Mesothelial cell of epicardium (in vitro differentiated cells): ENCODE data around the gene TMSB4X. TPM values are rescaled to one million over a fixed set of nuclear protein-coding genes. Genes with fewer than 3 reads are reported as not detected.

ENCODE experiments used
- DNase-seq, 2 experiments: peaks; one replicate each; pipeline ENCODE4 v3.0.0; 2021; ENCODE audit warnings: low spot score in 2 of 2; ENCODE audit not compliant: unreplicated experiment in 2 of 2
- H3K27ac Mint-ChIP-seq: 2 replicates; pipeline ENCODE4 v1.8.0; 2021; ENCODE audit warnings: mixed read lengths
- H3K27me3 Mint-ChIP-seq: 2 replicates; pipeline ENCODE4 v1.8.0; 2021; ENCODE audit warnings: low read depth, mixed read lengths
- H3K36me3 Mint-ChIP-seq: 2 replicates; pipeline ENCODE4 v1.8.0; 2021; ENCODE audit warnings: mixed read lengths
- H3K4me1 Mint-ChIP-seq: 2 replicates; pipeline ENCODE4 v1.8.0; 2021; ENCODE audit warnings: mixed read lengths
- H3K4me3 Mint-ChIP-seq: 2 replicates; pipeline ENCODE4 v1.8.0; 2021; ENCODE audit warnings: mild to moderate bottlenecking, moderate library complexity, mixed read lengths
- H3K9me3 Mint-ChIP-seq: 2 replicates; pipeline ENCODE4 v1.8.0; 2021; ENCODE audit warnings: mixed read lengths
- total RNA-seq: library from RNA; stranded (reverse); gene quantifications from 3 replicates; pipeline ENCODE4 v1.2.1, GENCODE V29; 2021
- TF ChIP-seq, protein P1 (sequence below): fragments of 200-600 bp; sonication (generic); IDR thresholded peaks from one replicate; pipeline ENCODE4 v1.5.0; 2021; ENCODE audit warnings: antibody characterized with exemption; ENCODE audit not compliant: unreplicated experiment

TMSB4X gene
- total RNA-seq, 1 donor from 2014 or later, result 2,121 TPM

- Mint-ChIP-seq H3K4me1 (peaks cover 48% of the 10 kb centered on the region), H3K27ac (peak overlapping the region; percentile 92), H3K4me3 (no peak overlapping the region), H3K9me3 (peaks cover 7% of the 10 kb centered on the region), H3K36me3 (no peaks in the 10 kb centered on the region), H3K27me3 (no peaks in the 10 kb centered on the region)
- no peak for DNase-seq
- TF ChIP-seq, protein P1, sequence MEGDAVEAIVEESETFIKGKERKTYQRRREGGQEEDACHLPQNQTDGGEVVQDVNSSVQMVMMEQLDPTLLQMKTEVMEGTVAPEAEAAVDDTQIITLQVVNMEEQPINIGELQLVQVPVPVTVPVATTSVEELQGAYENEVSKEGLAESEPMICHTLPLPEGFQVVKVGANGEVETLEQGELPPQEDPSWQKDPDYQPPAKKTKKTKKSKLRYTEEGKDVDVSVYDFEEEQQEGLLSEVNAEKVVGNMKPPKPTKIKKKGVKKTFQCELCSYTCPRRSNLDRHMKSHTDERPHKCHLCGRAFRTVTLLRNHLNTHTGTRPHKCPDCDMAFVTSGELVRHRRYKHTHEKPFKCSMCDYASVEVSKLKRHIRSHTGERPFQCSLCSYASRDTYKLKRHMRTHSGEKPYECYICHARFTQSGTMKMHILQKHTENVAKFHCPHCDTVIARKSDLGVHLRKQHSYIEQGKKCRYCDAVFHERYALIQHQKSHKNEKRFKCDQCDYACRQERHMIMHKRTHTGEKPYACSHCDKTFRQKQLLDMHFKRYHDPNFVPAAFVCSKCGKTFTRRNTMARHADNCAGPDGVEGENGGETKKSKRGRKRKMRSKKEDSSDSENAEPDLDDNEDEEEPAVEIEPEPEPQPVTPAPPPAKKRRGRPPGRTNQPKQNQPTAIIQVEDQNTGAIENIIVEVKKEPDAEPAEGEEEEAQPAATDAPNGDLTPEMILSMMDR, result no peak
These were observed 27.2 kb upstream of the TMSB4X start for GRCh38 chrX:12947545-12948235.

DNA sequence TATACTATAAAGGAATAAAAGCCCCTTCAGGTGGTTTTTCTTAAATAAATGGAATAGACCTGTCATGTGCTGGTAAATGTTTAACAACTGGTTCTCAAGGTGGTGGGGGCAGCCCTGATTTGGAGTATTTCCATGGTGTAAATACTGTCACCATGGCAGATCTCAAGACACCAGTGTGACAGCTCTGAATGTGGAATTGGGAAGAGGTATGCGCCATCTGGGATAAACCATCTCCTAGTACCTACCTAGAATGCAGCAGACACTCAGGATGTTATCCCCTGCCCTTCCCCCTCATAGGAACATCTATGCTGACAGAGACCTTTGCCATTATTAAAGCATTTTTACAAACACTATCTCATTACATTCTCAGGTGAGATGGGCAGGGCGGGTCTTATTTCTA is 26.4 kb upstream of the TMSB4X start:
- TF ChIP-seq, protein P1, result no peak
- Mint-ChIP-seq H3K27ac (peak overlapping the region; percentile 50), H3K36me3 (no peaks in the 10 kb centered on the region), H3K4me3 (no peak overlapping the region), H3K9me3 (peaks cover 4% of the 10 kb centered on the region), H3K27me3 (no peaks in the 10 kb centered on the region), H3K4me1 (peaks cover 48% of the 10 kb centered on the region)
- no peak for DNase-seq

DNA sequence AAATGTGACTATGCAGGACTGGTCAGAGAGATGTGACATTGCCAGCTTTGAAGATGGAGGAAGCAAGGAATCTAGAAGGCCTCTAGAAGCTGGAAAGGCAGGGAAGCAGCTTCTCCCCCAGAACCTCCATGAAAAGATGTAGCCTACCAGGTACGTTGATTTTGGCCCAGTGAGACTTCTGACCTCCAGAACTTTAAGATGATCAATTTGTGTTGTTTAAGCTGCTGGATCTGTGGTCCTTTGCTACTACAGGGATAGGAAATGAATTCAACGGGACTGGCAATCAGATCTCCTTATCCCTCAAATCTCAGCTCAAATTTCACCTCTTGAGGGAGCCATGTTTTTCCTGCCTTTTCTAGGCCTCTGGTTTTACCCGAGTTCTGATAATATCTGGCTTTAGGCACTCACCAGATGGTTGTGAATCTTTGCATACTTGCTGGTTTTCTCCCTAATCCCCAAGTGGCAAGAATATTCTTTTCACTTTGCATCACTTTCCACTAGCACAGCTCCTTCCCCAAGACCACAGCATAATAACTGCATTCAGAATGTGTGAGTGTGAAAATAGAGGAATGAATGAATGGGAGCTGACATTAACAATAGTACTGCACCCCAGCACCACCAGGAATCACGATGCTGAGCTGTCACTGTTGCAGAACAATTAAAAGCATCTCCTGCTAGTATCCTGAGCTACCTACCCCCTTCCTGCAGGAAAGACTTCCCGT is 25.5 kb upstream of the TMSB4X start:
- TF ChIP-seq, protein P1, result no peak
- no peaks in the 10 kb centered on the region for H3K27me3 Mint-ChIP-seq
- H3K9me3 Mint-ChIP-seq, result peaks cover 4% of the 10 kb centered on the region
- H3K4me3 Mint-ChIP-seq, result no peak overlapping the region
- peak overlapping the region; percentile 85 for H3K27ac Mint-ChIP-seq
- no peaks in the 10 kb centered on the region for H3K36me3 Mint-ChIP-seq
- H3K4me1 Mint-ChIP-seq, result peaks cover 45% of the 10 kb centered on the region
- no peak for DNase-seq

DNA sequence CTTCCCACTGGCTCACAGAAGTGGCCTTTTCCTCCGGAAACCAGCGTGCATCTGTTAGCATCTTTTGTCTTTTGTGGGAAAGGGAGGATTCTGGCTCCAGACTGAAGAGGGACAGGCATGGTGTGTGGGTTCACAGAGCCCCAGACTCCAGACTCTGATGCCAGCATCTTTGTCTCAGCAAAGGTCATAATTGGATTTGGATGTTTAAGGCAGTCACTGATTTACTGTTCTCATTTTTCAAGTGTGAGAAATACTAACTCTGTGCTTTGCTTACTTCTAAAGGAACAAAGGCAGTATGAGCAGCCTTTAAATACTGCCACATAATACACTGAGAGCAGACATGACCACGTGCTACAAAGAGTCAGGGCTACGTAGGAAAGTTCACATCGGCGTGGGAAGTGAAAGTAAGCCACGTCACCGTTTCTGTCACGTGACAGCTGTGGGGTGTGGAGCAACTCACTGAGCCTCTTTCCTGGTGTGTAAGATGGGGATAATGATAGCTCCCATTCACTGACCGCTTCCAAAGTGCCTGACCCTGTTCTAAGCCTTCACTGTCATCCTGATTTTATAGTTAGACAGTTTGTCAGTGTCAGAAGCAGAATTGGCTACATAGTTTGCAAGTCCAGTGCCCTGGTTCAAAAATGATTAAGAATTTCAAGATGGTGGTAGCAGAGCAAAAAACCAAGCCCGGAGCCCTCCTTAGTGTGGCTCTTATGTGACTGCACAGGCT is 24.8 kb upstream of the TMSB4X start:
- Mint-ChIP-seq H3K9me3 (no peaks in the 10 kb centered on the region), H3K36me3 (no peaks in the 10 kb centered on the region), H3K27ac (peak overlapping the region; percentile 85), H3K27me3 (no peaks in the 10 kb centered on the region), H3K4me3 (no peak overlapping the region), H3K4me1 (peaks cover 40% of the 10 kb centered on the region)
- TF ChIP-seq, protein P1, result no peak
- no peak for DNase-seq

- no peaks in the 10 kb centered on the region for H3K27me3 Mint-ChIP-seq
- H3K27ac Mint-ChIP-seq, result peak overlapping the region; percentile 85
- no peak for DNase-seq
- H3K9me3 Mint-ChIP-seq, result no peaks in the 10 kb centered on the region
- peaks cover 41% of the 10 kb centered on the region for H3K4me1 Mint-ChIP-seq
- no peaks in the 10 kb centered on the region for H3K36me3 Mint-ChIP-seq
- TF ChIP-seq, protein P1, result peak; percentile 17
- H3K4me3 Mint-ChIP-seq, result no peak overlapping the region
These were observed 23.9 kb upstream of the TMSB4X start for GRCh38 chrX:12950851-12951594.
